Uterus (tissue), 4 donors: Measurements from ENCODE around the gene TAMM41. TPM values are rescaled to one million over a fixed set of nuclear protein-coding genes. Genes with fewer than 3 reads are reported as not detected.
A peak's percentile ranks its signal among the peaks of the same experiment; 100 is the strongest.

Experiments used
- DNase-seq, 2 donors: peaks; one replicate each; pipeline ENCODE4 v3.0.0-alpha.2; 2019 to 2020
- H3K27ac ChIP-seq, 2 donors: fragments of 200-600 bp; sonication (generic); 1 replicate in 1 of 2; 2 replicates in 1 of 2; pipeline ENCODE4 v1.5.1; 2016 to 2018
- H3K27me3 ChIP-seq, 2 donors: fragments of 200-600 bp; sonication (generic); one replicate each; pipeline ENCODE4 v1.5.1; 2018 to 2019; ENCODE audit warnings: control low read depth in 1 of 2
- H3K36me3 ChIP-seq, 2 donors: fragments of 200-600 bp; sonication (generic); one replicate each; pipeline ENCODE4 v1.5.1; 2019; ENCODE audit warnings: control low read depth in 1 of 2
- H3K4me1 ChIP-seq, 2 donors: fragments of 200-600 bp; sonication (generic); one replicate each; pipeline ENCODE4 v1.5.1; 2018 to 2019; ENCODE audit warnings: control low read depth in 1 of 2
- H3K4me3 ChIP-seq, 2 donors: fragments of 200-600 bp; sonication (generic); 1 replicate in 1 of 2; 2 replicates in 1 of 2; pipeline ENCODE4 v1.5.1; 2018 to 2019; ENCODE audit warnings: mild to moderate bottlenecking in 1 of 2
- H3K9me3 ChIP-seq, 2 donors: fragments of 200-600 bp; sonication (generic); one replicate each; pipeline ENCODE4 v1.5.1; 2019; ENCODE audit warnings: control low read depth in 1 of 2
- CTCF ChIP-seq, 4 experiments: fragments of 200-600 bp in 2 of 4; fragments of 450-650 bp in 2 of 4; sonication (generic) in 2 of 4; IDR thresholded peaks; one replicate each; pipeline ENCODE4 v1.5.1; 2016 to 2019; ENCODE audit warnings: antibody characterized with exemption in 4 of 4, mild to moderate bottlenecking in 2 of 4, moderate library complexity in 1 of 4
- POLR2A ChIP-seq, 2 donors: fragments of 450-650 bp; IDR thresholded peaks; one replicate each; pipeline ENCODE4 v1.6.1; 2016; ENCODE audit warnings: antibody characterized with exemption in 2 of 2, mild to moderate bottlenecking in 1 of 2, moderate library complexity in 1 of 2
- intact Hi-C: fragments of 100-400 bp; cut with DNase I; formaldehyde crosslinking; loops from one replicate; pipeline ENCODE4 v1.15.1; 2023; ENCODE audit warnings: low total_unique reads
- total RNA-seq, 4 donors: library from RNA; depleted of rRNA in 3 of 4; stranded (reverse); fragments of >200 nt in 3 of 4; gene quantifications; one replicate each; pipeline versions ENCODE4 v1.1.0 to v1.2.4, GENCODE V29; 2014 to 2023
- donor health status: DM: yes; HTN: yes; CAD: no.

Gene TAMM41
- total RNA-seq, 4 donors from 2014 or later, result 4.9 to 34.6 (median 25.6) TPM

- no peak for DNase-seq
- Histone ChIP-seq H3K9me3 (no peaks in the 10 kb centered on the region), H3K36me3 (no peaks in the 10 kb centered on the region), H3K27me3 (no peaks in the 10 kb centered on the region), H3K4me1 (no peaks in the 10 kb centered on the region), H3K4me3 (no peak overlapping the region), H3K27ac (no peak overlapping the region)
- TF ChIP-seq POLR2A (IDR thresholded peaks at IDR 0.05), result no peak
- TF ChIP-seq CTCF (IDR thresholded peaks at IDR 0.05), result no peak
- intact Hi-C loops, result no loop called here
Observed at GRCh38 chr3:11815111-11815510, 31.6 kb downstream of the TAMM41 start.

GRCh38 chr3:11814663-11815062 is 32.0 kb downstream of the TAMM41 start:
- intact Hi-C loops, result no loop called here
- TF ChIP-seq CTCF (IDR thresholded peaks at IDR 0.05), result no peak

GRCh38 chr3:11810276-11810675 is 36.4 kb downstream of the TAMM41 start:
- no peaks in the 10 kb centered on the region for H3K27me3 ChIP-seq
- no peaks in the 10 kb centered on the region for H3K36me3 ChIP-seq
- H3K27ac ChIP-seq, result no peak overlapping the region
- DNase-seq, result no peak
- TF ChIP-seq CTCF (IDR thresholded peaks at IDR 0.05) (no peak), POLR2A (IDR thresholded peaks at IDR 0.05) (no peak)
- no peaks in the 10 kb centered on the region for H3K9me3 ChIP-seq
- no peak overlapping the region for H3K4me3 ChIP-seq
- intact Hi-C loops, result no loop called here
- H3K4me1 ChIP-seq, result no peaks in the 10 kb centered on the region

More at GRCh38 chr3:11814663-11815062, 32.0 kb downstream of the TAMM41 start:
- no peak overlapping the region for H3K4me3 ChIP-seq
- H3K36me3 ChIP-seq, result no peaks in the 10 kb centered on the region
- H3K27ac ChIP-seq, result no peak overlapping the region
- H3K4me1 ChIP-seq, result no peaks in the 10 kb centered on the region
- H3K27me3 ChIP-seq, result no peaks in the 10 kb centered on the region
- no peaks in the 10 kb centered on the region for H3K9me3 ChIP-seq
- no peak for DNase-seq

- no peaks in the 10 kb centered on the region for H3K27me3 ChIP-seq
- peak overlapping the region in 1 of 2 donors; percentile 60 for H3K27ac ChIP-seq
- no peak overlapping the region for H3K4me3 ChIP-seq
- TF ChIP-seq CTCF (IDR thresholded peaks at IDR 0.05) (no peak), POLR2A (IDR thresholded peaks at IDR 0.05) (no peak)
- intact Hi-C loops, result loop anchor here (10.0 kb wide), 2 partner anchors 153 to 433 kb away; no protein-coding TSS in a partner anchor
- no peaks in the 10 kb centered on the region for H3K36me3 ChIP-seq
- H3K4me1 ChIP-seq, result no peaks in the 10 kb centered on the region
- no peaks in the 10 kb centered on the region for H3K9me3 ChIP-seq
- DNase-seq, result no peak
Observed at GRCh38 chr3:11808231-11808630, 38.5 kb downstream of the TAMM41 start.

- intact Hi-C loops, result loop anchor here (10.0 kb wide), 2 partner anchors 153 to 433 kb away; no protein-coding TSS in a partner anchor
- H3K4me1 ChIP-seq, result no peaks in the 10 kb centered on the region
Observed at GRCh38 chr3:11807686-11808085, 39.0 kb downstream of the TAMM41 start.

More at GRCh38 chr3:11807686-11808085, 39.0 kb downstream of the TAMM41 start:
- TF ChIP-seq CTCF (IDR thresholded peaks at IDR 0.05) (no peak), POLR2A (IDR thresholded peaks at IDR 0.05) (no peak)
- Histone ChIP-seq H3K36me3 (no peaks in the 10 kb centered on the region), H3K27ac (peak overlapping the region in 1 of 2 donors; percentile 60), H3K27me3 (no peaks in the 10 kb centered on the region), H3K4me3 (no peak overlapping the region), H3K9me3 (no peaks in the 10 kb centered on the region)
- no peak for DNase-seq
